ENCODE measurements around the gene FCN3.

- no peak for TF ChIP-seq CTCF (IDR thresholded peaks at IDR 0.05; ENCODE audit: insufficient read depth, low read length, poor library complexity, severe bottlenecking)
- TF ChIP-seq EZH2phosphoT487 (conservative IDR thresholded peaks at IDR 0.05; ENCODE audit: low read length) = no peak
These were observed 51.9 kb downstream of the FCN3 start for GRCh38 chr1:27322569-27323240.

Data from SU-DHL-6 (cell line).